Frontal cortex (tissue), 4 donors: ENCODE measurements around the gene ZSCAN12. TPM values are rescaled to one million over a fixed set of nuclear protein-coding genes. Genes with fewer than 3 reads are reported as not detected.
"Not testable (repeated sequence)": the region's sequence is repeated elsewhere in the genome, so short reads cannot be mapped to it uniquely, and the experiment has no call there.

Source experiments
- DNase-seq, 2 donors: peaks; one replicate each; pipeline ENCODE4 v3.0.0; 2012; ENCODE audit warnings: low spot score in 2 of 2
- FAIRE-seq: peaks from 2 replicates; lab custom pipeline; 2012; peaks lifted over from hg19 to GRCh38; lab: Jason Lieb, UNC
- total RNA-seq: library from RNA; depleted of rRNA; stranded (reverse); fragments of >200 nt; gene quantifications from one replicate; pipeline ENCODE4 v1.2.3, GENCODE V29; 2014
- donor health status: control.
- donor health status: control.
- donor health status: control.

ZSCAN12 gene
- 18.8 TPM for total RNA-seq

DNA sequence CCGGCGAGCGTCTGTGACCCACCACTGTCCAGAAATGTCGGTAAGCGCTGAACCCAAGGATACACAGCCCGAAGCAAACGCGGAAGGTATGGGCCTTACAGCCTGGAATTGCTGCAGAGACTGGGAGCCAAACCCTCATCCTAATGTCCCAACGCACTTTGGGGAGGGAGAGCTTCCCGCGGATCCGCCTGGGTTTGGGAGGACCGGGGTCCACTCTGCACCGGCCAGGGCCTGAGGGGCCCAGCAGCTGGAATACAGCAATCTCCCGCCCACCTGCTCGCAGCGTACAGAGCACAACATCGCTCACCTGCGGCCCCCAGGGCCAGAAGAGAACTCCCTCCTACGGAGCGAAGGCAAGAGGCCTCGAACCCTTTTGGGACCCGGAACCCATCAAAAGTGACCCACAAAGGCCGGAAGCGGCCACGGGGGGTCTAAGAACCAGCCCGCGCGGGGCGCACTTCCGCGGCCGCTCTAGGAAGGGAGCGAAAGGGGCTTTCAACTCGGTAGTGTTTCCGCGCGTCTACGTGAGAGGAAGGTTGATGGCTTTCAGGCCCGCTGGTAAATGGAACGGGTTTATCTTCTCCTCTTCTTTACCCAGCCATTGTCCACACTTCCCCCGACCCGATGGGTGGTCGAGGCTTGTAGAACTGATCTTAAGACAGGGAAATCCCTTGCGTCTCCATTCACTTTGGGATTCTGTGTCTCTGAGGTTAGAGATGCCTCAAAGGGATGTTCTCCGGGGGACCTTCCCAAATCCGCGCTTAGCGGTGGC lies at the start of gene ZSCAN12:
Gene ZSCAN12 (minus strand): TSS at position 398 of the 772 bp plus-strand sequence. CDS start 1,342 bp downstream, outside the sequence.
- peak; percentile 37 to 63 for DNase-seq
- no peak for FAIRE-seq

DNA sequence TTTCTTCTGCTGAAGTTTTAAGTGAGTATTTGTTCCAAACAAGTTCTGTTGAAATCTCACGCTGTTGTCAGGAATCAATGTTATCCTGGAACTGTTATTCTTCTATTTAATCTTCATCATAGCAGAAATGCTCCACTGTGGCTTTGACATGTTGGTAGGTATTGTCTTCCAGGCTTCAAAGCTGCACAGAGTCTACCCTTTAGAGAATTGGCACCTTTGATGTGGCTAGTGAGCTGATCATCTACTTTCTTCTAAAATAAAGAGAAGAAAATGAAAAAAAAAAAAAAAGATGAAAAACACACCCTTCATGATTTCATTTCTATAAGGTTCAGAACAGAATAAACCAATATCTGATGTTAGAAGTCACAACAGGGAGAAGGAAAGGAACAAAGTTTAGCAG lies 49.5 kb upstream of the ZSCAN12 start:
- DNase-seq (no peak), FAIRE-seq (no peak)

DNA sequence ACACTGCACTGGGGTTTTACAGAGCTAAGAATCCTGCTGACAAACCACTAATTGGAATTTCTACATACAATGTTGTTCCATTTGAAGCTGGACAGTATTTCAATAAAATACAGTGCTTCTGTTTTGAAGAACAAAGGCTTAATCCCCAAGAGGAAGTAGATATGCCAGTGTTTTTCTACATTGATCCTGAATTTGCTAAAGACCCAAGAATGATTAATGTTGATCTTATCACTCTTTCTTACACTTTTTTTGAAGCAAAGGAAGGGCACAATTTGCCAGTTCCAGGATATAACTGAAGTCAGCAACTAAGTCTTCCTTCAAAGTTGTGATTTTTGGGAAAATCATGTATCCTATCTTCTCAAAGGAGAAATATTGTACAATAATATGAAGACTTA lies 48.0 kb upstream of the ZSCAN12 start:
- DNase-seq, FAIRE-seq: not testable (repeated sequence)

DNA sequence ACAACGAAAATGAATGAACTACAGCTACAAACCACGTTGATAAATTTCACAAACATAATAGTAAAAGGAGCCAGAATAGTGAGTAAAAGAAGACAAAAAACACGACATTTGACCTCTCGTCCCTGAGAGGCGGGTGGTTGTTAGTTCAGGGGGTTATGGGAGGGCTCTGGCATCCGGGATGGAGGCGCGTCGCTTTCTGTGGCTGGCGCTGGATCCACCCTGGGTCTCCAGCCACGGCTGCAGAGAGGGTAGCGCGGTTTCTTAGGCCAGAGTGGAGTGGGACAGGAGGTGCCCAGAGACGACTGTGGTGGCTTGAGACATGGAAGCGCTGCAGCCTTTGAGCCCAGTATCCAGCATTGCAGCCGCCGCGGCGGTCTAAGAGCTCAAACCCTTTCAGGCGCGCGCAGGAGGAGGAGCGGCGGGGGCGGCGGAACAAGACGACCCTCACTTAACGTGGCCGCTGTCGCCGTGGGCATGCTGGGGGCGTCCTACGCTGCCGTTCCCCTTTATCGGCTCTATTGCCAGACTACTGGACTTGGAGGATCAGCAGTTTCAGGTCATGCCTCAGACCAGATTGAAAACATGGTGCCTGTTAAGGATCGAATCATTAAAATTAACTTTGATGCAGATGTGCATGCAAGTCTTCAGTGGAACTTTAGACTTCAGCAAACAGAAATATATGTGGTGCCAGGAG lies 47.4 kb upstream of the ZSCAN12 start:
- DNase-seq (no peak), FAIRE-seq (no peak)

DNA sequence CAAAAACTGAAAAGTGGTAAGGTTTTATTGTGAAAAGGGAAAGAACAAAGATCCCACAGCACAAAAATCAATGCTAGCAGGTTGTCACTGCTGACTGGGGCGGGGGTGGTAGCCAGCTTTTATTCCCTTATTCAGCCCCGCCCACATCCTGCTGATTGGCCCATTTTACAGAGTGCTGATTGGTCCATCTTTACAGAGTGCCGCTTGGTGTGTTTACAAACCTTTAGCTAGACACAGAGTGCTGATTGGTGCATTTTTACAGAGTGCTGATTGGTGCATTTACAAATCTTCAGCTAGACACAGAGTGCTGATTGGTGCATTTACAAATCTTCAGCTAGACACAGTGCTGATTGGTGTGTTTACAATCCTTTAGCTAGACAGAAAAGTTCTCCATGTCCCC lies 45.2 kb upstream of the ZSCAN12 start:
- FAIRE-seq, DNase-seq: not testable (repeated sequence)

DNA sequence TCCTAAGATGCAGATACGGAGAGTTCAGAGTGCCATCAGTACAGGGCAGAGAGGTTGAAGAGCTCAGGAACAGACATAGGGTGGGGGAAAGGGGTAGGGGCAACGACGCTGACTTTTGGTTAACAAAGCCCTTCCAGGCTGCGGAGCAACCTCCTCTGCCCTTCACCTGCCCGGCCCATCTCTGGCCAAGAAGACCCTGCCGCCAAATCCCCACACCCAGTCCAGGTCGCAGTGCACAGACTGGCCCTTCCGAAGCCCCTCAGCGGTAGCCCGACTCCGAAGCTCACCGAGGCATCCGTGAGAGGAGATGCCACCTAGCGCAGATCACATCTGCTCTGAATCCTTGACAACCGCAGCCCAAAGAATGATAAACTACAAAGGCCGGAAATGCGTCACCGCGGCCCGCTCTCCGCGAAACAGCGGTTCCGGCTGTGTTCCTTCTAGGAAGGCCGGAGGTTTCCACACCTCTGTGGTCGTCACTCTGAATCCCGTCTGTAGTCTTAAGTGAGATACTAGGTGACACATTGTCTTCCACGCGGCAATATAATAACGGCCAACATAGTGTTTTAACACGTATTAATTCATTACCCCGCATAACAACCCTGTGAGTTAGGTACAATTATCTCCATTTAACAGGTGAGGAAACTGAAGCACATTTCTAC lies 43.7 kb upstream of the ZSCAN12 start, which contains the start of gene ZSCAN23:
Gene ZSCAN23 (minus strand): TSS at position 380 of the 662 bp plus-strand sequence. CDS start 7,225 bp downstream, outside the sequence.
- DNase-seq = peak; percentile 27 to 71
- no peak for FAIRE-seq

DNA sequence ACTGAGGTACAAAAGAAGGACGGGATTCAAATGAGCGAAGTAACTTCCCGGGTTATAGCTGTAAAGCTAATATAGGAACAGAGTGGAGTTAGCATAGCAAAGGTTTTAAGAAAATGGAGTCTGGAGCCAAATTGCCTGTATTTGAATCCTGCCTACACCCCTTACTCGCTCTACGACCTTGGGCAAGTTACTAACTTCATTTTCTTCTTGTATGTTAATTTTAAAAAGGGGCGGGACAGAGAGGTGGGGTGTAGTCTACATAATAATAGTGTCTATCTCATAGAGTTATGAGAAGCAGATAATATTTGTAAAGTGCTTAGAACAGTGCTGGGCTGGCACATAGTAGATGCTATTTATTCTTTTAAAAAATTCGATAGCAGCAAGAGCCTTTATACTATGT lies 43.0 kb upstream of the ZSCAN12 start:
- DNase-seq = no peak
- no peak for FAIRE-seq

DNA sequence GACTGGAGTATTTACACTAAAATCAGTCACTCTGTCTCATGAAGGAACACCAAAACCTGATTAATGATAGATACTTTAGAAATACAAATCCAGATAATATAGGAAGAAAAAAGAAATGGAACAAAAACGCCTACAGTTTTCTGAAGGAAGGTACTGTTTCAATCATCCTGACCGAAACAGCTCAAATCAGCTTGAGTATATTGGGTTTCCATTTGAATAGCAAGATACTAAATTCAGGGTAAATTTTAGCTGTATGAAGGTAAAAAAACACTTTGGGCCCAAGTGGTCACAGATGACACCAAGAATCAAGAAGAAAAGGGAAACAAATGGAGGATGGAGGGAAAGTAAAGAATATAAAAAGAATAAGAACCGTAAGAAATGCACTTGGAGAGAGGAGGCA lies 36.9 kb upstream of the ZSCAN12 start:
- DNase-seq (no peak), FAIRE-seq (no peak)

DNA sequence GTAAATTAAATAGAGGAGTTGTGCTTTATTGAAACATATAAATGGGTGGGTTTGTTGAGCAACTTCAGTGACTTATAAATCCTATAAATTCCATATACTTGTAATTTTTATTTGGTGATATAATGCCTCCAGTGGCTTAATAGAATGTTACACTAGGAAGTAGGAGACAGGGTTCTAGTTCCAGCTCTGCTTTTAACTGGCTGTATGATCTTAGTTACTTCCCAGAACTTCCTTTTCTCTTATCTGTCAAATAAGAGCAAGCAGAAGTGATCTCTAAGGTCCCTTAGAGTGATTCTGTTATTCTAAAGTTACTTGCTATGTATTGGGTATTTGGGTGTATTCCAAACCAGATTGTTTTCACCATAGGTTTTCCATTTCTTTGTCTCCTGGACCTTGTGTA lies 33.6 kb upstream of the ZSCAN12 start:
- FAIRE-seq (no peak), DNase-seq (no peak)

DNA sequence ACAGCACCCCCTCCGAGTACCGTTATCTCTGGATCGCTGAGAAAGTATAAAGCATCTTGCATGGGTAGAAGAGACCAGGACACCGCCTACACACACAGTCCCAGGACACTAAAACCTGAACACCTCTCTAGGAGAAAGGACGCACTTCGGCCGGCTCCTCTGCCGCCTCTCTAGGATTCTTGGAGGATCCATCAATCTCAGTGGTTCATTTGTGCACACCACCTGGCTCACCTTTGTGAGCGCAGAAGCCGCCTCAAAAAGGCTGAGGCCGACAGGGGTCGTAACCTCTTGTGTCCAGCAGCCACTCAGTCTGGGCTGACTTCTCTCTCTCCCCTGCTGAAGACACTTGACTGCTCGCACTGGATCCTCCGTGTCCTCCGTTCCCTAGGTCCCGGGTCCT lies 30.2 kb upstream of the ZSCAN12 start:
- DNase-seq (no peak), FAIRE-seq (no peak)

DNA sequence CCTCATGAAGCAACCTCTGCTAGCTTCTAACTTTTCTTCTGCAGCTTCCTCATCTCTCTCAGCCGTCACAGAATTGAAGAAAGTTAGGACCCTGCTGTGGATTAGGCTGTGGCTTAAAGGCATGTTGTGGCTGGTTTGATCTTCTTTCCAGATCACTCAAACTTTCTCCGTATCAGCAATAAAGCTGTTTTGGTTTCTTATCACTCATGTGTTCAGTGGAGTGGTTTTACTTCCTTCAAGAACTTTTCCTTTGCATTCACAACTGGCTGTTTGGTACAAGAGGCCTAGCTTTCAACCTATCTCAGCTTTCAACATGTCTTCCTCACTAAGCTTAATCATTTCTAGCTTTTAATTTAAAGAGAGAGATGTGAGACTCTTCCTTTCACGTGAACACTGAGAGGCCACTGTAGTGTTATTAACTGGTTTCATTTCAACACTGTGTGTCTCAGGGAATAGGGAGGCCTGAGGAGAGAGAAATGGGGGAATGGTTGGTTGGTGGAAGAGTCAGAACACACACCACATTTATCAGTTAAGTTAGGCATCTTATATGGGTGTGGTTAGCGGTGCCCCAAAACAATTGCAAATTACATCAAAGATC lies 26.5 kb upstream of the ZSCAN12 start:
- no peak for FAIRE-seq
- no peak for DNase-seq

DNA sequence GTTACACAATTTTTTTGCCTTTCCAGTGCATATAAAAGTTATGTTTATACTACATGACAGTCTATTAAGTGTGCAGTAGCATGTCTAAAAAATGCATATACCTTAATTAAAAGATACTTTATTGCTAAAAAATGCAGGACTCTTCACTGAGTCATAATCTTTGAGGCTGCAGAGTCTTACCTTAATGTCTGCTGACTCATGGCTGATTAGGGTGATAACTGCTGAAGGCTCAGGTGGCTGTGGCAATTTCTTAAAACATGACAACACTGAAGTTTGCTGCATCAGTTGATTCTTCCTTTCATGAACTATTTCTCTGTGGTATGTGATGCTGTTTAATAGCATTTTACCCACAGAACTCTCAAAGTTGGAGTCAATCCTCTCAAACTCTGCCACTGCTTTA lies 24.6 kb upstream of the ZSCAN12 start:
- FAIRE-seq = no peak
- no peak for DNase-seq

DNA sequence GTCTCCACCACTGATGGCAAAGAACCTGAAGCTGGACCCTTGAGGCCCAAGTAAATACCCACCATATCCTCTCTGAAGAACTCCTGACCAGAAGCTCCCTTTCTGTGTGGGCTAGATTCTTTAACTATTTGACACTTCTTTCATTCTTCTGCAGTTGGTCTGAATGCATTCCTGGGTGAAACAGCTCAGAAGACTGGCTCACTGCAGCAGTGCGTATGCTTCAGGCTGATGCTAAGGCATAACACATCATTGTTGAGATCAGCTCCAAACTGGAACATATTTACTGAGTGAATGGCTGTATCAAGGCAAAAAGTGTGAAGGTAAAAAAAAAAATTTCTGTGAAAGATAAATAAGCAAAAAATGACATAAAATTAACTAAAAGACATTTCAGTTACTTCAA lies 24.0 kb upstream of the ZSCAN12 start:
- FAIRE-seq (no peak), DNase-seq (no peak)

DNA sequence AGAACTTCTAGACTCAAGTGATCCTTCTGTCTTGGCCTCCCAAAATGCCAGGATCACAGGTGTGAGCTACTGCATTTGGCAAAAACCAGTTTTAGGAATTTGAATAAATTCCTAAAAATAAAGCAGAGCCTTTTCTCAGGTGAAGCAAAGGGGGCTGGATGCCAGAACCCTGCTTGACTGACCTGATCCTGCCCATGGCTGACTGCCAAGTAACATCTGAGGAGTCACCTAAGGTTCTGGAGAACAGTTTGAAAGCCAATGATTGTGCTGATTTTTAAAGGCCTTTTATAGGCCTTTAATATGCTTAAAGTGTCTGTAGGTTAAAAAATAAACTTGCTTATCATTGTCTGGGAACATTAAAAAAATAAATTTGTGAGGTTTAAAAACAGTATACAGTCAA lies 14.1 kb upstream of the ZSCAN12 start:
- DNase-seq (no peak), FAIRE-seq (no peak)

DNA sequence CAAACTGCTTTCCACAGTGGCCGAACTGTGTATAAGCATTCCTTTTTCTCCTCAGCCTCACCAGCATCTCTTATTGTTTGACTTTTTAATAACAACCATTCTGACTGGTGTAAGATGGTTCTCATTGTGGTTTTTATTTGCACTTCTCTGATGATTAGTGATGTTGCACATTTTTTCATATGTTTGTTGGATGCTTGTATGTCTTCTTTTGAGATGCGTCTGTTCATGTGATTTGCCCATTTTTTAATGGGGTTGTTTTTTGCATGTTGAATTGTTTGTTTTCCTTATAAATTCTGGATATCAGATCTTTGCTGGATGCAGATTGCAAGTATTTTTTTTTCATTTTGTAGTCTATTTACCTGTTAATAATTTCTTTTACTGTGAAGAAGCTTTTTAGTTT lies 11.2 kb upstream of the ZSCAN12 start:
- no peak for FAIRE-seq
- DNase-seq = no peak

DNA sequence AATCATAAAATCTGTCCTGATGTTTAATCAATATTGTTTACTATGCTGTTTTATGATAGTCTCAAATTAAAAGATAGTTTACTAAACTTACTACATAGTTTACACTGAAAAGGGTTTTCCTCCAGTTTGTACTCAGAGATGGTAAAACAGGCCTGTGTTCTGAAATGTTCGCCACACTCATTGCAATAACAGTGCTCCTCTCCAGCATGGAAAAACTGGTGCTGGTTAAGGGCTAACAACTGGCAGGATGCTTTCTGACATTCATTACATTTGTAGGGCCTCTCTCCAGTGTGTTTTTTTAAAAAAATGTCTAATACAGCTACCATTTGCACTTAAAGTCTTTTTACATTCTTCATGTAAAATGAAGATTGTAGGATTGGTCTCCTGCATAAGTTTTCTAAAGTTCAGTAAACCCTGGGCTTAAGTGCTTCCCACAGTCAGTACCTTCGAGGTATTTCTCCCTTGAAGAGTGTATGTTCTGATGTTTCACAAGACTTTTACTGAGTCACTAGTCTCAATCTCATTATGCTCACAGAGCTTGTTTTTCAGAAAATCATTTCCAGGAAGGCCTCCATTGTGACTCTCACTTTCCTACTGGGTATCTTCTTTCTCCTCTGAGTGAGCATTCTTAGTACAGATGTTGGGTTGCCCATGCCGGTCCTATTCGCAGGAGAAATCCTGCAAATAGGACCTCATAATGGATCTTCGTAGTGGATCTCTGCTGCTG lies 8.7 kb upstream of the ZSCAN12 start:
- FAIRE-seq (no peak), DNase-seq (no peak)

DNA sequence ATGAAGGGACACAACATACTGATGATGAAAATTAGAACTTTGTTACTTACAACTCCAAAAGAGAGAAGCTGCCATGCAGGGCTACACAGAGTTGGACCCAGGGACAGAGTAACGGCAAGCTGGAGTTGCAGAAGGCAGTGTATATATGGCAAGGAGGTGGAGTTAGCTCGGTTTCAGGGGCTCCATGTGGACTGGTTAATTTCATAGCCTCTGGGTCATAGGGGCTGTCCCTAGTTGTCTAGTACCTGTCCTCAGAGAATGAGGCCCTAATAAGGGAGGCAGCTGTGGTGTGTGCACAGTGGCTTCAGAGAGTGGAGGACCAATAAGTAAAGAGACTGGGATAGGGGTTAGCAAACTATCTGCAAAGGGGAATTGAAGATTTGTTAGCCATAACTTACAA lies 7.9 kb upstream of the ZSCAN12 start:
- FAIRE-seq (no peak), DNase-seq (no peak)

DNA sequence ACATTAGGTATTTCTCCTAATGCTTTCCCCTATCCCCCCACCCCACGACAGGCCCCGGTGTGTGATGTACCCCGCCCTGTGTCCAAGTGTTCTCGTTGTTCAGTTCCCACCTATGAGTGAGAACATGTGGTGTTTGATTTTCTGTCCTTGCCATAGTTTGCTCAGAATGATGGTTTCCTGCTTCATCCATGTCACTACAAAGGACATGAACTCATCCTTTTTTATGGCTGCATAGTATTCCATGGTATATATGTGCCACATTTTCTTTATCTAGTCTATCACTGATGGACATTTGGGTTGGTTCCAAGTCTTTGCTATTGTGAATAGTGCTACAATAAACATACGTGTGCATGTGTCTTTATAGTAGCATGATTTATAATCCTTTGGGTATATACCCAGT lies 4.4 kb upstream of the ZSCAN12 start:
- FAIRE-seq, DNase-seq: not testable (repeated sequence)

DNA sequence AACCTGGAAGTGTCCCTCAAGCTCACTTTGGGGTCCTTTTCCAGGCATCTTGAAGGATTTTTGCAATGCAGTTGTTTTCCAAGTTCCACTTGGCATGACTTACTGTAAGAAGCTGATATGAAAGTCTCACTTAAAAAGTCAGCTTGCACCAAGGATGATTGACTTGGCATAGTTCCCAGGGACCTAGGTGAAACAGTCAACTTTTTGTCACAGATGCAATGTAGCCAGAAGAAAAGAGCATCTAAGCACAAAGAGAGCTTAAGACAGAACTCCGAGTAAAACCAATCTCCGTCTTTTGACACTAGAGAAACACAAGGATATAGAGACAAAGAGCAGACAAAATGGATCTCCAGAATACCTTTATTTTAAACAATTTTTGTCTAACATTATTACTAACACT lies 2.6 kb upstream of the ZSCAN12 start:
- FAIRE-seq = no peak
- no peak for DNase-seq

DNA sequence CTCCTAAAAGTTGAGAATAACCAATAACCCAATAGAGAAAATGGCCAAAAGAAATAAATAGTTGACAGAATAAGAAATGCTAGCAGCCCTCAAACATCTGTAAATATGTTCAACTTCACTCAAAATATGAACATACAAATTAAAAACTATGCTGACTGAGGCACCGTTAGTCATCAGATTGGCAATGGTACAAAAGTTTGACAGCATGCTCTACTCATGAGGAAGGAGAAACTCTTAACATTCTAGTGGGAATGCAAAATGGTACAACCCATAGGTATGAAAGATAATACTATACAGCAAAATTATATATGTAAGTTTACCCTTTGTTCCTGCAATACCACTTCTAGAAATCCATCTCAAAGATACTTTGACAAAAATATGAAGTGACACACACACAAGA lies 1.6 kb upstream of the ZSCAN12 start:
- FAIRE-seq = no peak
- DNase-seq = no peak
